ENCODE results near the gene CDX1.

Gene CDX1

GRCh38 chr5:150168864-150169263 lies 2.3 kb downstream of the CDX1 start:
- TF ChIP-seq, protein P1, sequence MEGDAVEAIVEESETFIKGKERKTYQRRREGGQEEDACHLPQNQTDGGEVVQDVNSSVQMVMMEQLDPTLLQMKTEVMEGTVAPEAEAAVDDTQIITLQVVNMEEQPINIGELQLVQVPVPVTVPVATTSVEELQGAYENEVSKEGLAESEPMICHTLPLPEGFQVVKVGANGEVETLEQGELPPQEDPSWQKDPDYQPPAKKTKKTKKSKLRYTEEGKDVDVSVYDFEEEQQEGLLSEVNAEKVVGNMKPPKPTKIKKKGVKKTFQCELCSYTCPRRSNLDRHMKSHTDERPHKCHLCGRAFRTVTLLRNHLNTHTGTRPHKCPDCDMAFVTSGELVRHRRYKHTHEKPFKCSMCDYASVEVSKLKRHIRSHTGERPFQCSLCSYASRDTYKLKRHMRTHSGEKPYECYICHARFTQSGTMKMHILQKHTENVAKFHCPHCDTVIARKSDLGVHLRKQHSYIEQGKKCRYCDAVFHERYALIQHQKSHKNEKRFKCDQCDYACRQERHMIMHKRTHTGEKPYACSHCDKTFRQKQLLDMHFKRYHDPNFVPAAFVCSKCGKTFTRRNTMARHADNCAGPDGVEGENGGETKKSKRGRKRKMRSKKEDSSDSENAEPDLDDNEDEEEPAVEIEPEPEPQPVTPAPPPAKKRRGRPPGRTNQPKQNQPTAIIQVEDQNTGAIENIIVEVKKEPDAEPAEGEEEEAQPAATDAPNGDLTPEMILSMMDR (IDR thresholded peaks at IDR 0.05; ENCODE audit: insufficient read depth, low read depth, low read length, missing control alignments): no peak
- DNase-seq (ENCODE audit: low read depth): no peak
- H3K4me3 ChIP-seq (ENCODE audit: low read length): no peak overlapping the region

DNA sequence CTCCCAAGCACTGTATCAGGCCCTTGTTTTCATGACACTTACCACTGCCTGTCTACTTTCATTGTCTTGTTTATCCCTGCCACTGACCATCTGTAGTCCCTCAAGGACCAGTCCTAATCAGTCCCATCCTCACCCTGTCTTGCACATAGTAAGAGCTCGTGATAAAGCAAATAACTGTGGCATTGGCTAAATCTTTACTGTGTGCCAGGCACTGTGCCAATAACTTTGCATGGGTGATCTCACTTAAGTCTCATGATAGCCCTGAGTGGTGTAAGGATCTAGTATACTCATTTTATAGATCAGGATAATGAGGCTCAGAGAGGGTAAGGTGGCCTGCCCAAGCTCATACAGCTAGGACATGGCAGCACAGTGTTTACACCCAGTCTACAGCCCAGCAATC lies 5.6 kb downstream of the CDX1 start:
- TF ChIP-seq, protein P1 (IDR thresholded peaks at IDR 0.05; ENCODE audit: insufficient read depth, low read depth, low read length, missing control alignments): no peak
- no peak overlapping the region for H3K4me3 ChIP-seq (ENCODE audit: low read length)
- no peak for DNase-seq (ENCODE audit: low read depth)

GRCh38 chr5:150172556-150172955 lies 6.0 kb downstream of the CDX1 start:
- no peak for DNase-seq (ENCODE audit: low read depth)
- H3K4me3 ChIP-seq (ENCODE audit: low read length): no peak overlapping the region
- TF ChIP-seq, protein P1 (IDR thresholded peaks at IDR 0.05; ENCODE audit: insufficient read depth, low read depth, low read length, missing control alignments): no peak

GRCh38 chr5:150173161-150173560 lies 6.6 kb downstream of the CDX1 start:
- peak; percentile 24 for DNase-seq (ENCODE audit: low read depth)
- no peak overlapping the region for H3K4me3 ChIP-seq (ENCODE audit: low read length)
- TF ChIP-seq, protein P1 (IDR thresholded peaks at IDR 0.05; ENCODE audit: insufficient read depth, low read depth, low read length, missing control alignments): no peak

DNA sequence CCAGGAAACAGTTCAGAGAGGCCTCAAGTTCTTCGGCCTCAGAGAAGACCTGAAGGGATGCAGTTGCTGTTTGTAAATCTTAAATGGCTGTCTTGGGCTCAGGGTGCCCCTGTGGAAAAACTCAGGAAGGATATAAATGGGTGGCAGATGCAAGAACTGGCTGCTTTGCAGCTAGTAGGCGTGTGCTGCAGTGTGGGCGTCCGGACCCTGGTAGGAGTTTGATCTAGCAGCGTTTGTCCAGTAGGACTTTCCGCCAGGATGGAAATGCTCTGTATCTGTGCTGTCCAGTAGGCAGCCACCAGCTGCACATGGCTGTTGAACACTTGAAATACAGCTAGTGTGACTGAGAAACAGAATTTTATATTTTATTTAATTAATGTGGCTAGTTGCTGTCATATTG lies 7.7 kb downstream of the CDX1 start:
- H3K4me3 ChIP-seq (ENCODE audit: low read length): no peak overlapping the region
- TF ChIP-seq, protein P1 (IDR thresholded peaks at IDR 0.05; ENCODE audit: insufficient read depth, low read depth, low read length, missing control alignments): no peak
- no peak for DNase-seq (ENCODE audit: low read depth)

- TF ChIP-seq, protein P1 (IDR thresholded peaks at IDR 0.05; ENCODE audit: insufficient read depth, low read depth, low read length, missing control alignments): no peak
- DNase-seq (ENCODE audit: low read depth): no peak
- no peak overlapping the region for H3K4me3 ChIP-seq (ENCODE audit: low read length)
Observed at GRCh38 chr5:150175076-150175475, 8.5 kb downstream of the CDX1 start.

DNA sequence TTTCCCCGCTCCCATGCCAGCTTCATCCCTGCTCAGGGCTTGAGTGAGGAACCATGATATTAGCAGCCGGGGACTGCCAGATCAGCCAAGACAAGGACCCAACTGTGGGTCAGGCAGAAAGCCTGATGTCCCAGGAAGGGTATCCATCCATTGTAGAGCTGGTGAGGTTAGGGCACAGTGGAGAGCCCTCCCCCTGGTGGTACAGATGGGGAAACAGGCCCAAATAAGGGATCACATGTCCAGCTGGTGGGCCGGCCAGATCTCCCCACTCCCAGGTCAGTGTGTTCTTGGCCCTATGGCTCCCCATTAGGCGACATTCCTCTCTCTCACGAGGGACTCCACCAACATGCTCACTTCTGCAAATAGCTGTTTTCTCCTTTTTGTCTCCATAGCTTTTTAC lies 9.0 kb downstream of the CDX1 start:
- peak; percentile 32 for DNase-seq (ENCODE audit: low read depth)
- no peak overlapping the region for H3K4me3 ChIP-seq (ENCODE audit: low read length)
- TF ChIP-seq, protein P1 (IDR thresholded peaks at IDR 0.05; ENCODE audit: insufficient read depth, low read depth, low read length, missing control alignments): peak; percentile 41

Measured in epithelial cell of esophagus (primary cell).